Keratinocyte (primary cell): ENCODE results near the gene MIA2.

ENCODE experiments used
- CTCF ChIP-seq, 3 experiments: IDR thresholded peaks in 1 of 3; conservative IDR thresholded peaks in 1 of 3; optimal IDR thresholded peaks in 1 of 3; 2 replicates in 2 of 3; 3 replicates in 1 of 3; pipeline versions ENCODE3 to v1.5.1; 2011; ENCODE audit warnings: low read length in 3 of 3, mild to moderate bottlenecking in 3 of 3, moderate library complexity in 2 of 3, control low read depth in 1 of 3, inconsistent platforms in 1 of 3; ENCODE audit not compliant: insufficient read depth in 2 of 3; ENCODE audit errors: extremely low read depth in 1 of 3
- EZH2 ChIP-seq: IDR thresholded peaks from one replicate; pipeline ENCODE4 v1.6.1; 2012; ENCODE audit warnings: inconsistent platforms, mild to moderate bottlenecking, low read length, moderate library complexity

GRCh38 chr14:39228044-39228443, 5.7 kb upstream of the MIA2 start:
- no peak for TF ChIP-seq EZH2
- no peak for TF ChIP-seq CTCF (optimal IDR thresholded peaks at IDR 0.05 in 1 of 3, IDR thresholded peaks at IDR 0.05 in 1 of 3, conservative IDR thresholded peaks at IDR 0.05 in 1 of 3; ENCODE audit: extremely low read depth in 1 of 3, insufficient read depth in 2 of 3, low read length in 3 of 3)
